Heart left ventricle (tissue), 13 donors: ENCODE data around the gene ZNF569.

Experiments used
- CTCF ChIP-seq, 12 donors: fragments of 200-600 bp; sonication (generic) in 4 of 12; IDR thresholded peaks; one replicate each; pipeline versions ENCODE4 v1.5.0 to v1.8.0; 2018 to 2022; ENCODE audit warnings: antibody characterized with exemption in 12 of 12, mild to moderate bottlenecking in 5 of 12
- POLR2A ChIP-seq, 2 donors: fragments of 450-650 bp; IDR thresholded peaks; one replicate each; pipeline ENCODE4 v1.6.1; 2017; ENCODE audit warnings: antibody characterized with exemption in 2 of 2, mild to moderate bottlenecking in 2 of 2, moderate library complexity in 2 of 2
- donor health status: ischemic (EF 13 %, LVEDD 7.1; RV severe dilation, severe dysfunction).
- donor health status: DM: no; HTN: yes; CAD: no.
- donor health status: DM: no; HTN: no; CAD: no.
- donor health status: ischemic (EF 25% LVEDD 6.9; RV normal size, moderate dysfunction).
- donor health status: ischemic (EF 25% LVEDD 5.7; RV mildly dilated, moderate dysfunction).
- donor health status: ischemic (EF 35%, LVEDD 5.7; RV mildly dilated, moderate dysfunction).
- donor health status: nonischemic (EF 11% LVEDD 7.7; RV severe dilation, severe dysfunction).
- donor health status: DM: yes; HTN: yes; CAD: no.
- donor health status: PGD.
- donor health status: ischemic (EF 29% LVEDD 5.4; RV normal size, mild dysfunction).
- donor health status: nonischemic (EF 23%, LVEDD 6.1; RV moderate dilation, normal function).

DNA sequence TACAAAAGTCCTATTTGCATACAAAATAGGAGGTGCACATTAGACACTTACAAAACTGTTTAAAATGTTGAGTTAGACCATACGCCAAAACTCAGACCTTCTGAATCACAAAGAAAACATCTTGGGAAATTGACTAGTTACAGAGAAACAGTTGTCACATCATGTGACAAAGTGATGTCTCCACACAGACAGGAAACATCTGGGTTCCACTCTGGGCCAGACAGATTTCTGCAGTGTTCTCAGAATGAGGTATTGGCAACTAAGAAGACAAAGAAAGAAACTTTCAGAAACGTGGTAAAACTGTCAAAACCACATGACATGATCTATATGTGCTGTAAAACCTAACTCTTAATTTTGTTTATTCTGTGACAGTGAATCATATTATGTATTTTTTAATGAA is 46.2 kb upstream of the ZNF569 start:
- TF ChIP-seq CTCF (IDR thresholded peaks at IDR 0.05), result no peak
- TF ChIP-seq POLR2A (IDR thresholded peaks at IDR 0.05), result no peak
